T-cell (primary cell): ENCODE data around the gene CELA2B. TPM values are rescaled to one million over a fixed set of nuclear protein-coding genes. Genes with fewer than 3 reads are reported as not detected.
"Not testable (repeated sequence)": the region's sequence is repeated elsewhere in the genome, so short reads cannot be mapped to it uniquely, and the experiment has no call there.

ENCODE experiments used
- ATAC-seq, 4 experiments: fragments of 200-7000 bp in 3 of 4; fragments of 150-1000 bp in 1 of 4; cut with Tn5 transposase; replicated peaks in 1 of 4; 1 replicate in 3 of 4; 2 replicates in 1 of 4; pipeline ENCODE4 v1.10.0; 2021; ENCODE audit warnings: moderate library complexity in 3 of 4, mild to moderate bottlenecking in 2 of 4, moderate number of reproducible peaks in 1 of 4
- CTCF ChIA-PET, 2 donors: fragments of 300-600 bp; sonication (Branson Sonifier 250); formaldehyde crosslinking; loops; one replicate each; lab custom pipeline; 2022; ENCODE audit warnings: antibody characterized with exemption in 2 of 2; lab: Charles Lee
- POLR2A ChIA-PET, 2 donors: fragments of 300-600 bp; sonication (Branson Sonifier 250); formaldehyde crosslinking; loops; one replicate each; lab custom pipeline; 2022; ENCODE audit warnings: antibody characterized with exemption in 2 of 2; lab: Charles Lee
- DNase-seq, 35 experiments: peaks; one replicate each; pipeline versions ENCODE4 v3.0.0 to v3.0.0-alpha.2; 2013 to 2023
- H3K27ac ChIP-seq: one replicate; pipeline ENCODE4 v1.5.1; 2013; ENCODE audit warnings: low read length
- H3K27me3 ChIP-seq, 2 experiments: replicated peaks in 1 of 2; 1 replicate in 1 of 2; 2 replicates in 1 of 2; pipeline versions ENCODE4 v1.6.1 to v1.7.0; 2013; ENCODE audit warnings: low read length in 1 of 2, mixed read lengths in 1 of 2; ENCODE audit not compliant: control insufficient read depth in 2 of 2, insufficient read depth in 2 of 2; ENCODE audit errors: extremely low read depth in 1 of 2
- H3K36me3 ChIP-seq, 2 donors: 1 replicate in 1 of 2; 2 replicates in 1 of 2; pipeline versions ENCODE4 v1.6.1 to v1.7.0; 2013; ENCODE audit warnings: low read length in 1 of 2; ENCODE audit not compliant: control insufficient read depth in 2 of 2, insufficient read depth in 1 of 2; ENCODE audit errors: extremely low read depth in 1 of 2
- H3K4me1 ChIP-seq, 2 experiments: 1 replicate in 1 of 2; 2 replicates in 1 of 2; pipeline versions ENCODE4 v1.6.1 to v1.7.0; 2013; ENCODE audit warnings: low read length in 2 of 2, mixed read lengths in 1 of 2; ENCODE audit not compliant: insufficient read depth in 2 of 2, control insufficient read depth in 1 of 2; ENCODE audit errors: extremely low read depth in 1 of 2
- H3K4me3 ChIP-seq, 2 donors: 1 replicate in 1 of 2; 2 replicates in 1 of 2; pipeline versions ENCODE4 v1.5.1 to v1.7.0; 2013; ENCODE audit warnings: mild to moderate bottlenecking in 2 of 2, low read length in 1 of 2, moderate library complexity in 1 of 2; ENCODE audit not compliant: control insufficient read depth in 1 of 2; ENCODE audit errors: extremely low read depth in 1 of 2
- H3K9me3 ChIP-seq: 2 replicates; pipeline ENCODE4 v1.7.0; 2013
- H3K27ac Mint-ChIP-seq, 2 donors: one replicate each; pipeline ENCODE4 v1.8.0; 2020 to 2021; ENCODE audit warnings: mild to moderate bottlenecking in 2 of 2, mixed read lengths in 2 of 2
- H3K27me3 Mint-ChIP-seq, 2 donors: one replicate each; pipeline ENCODE4 v1.8.0; 2021 to 2022; ENCODE audit warnings: mixed read lengths in 2 of 2
- H3K36me3 Mint-ChIP-seq: one replicate; pipeline ENCODE4 v1.8.0; 2021; ENCODE audit warnings: mixed read lengths
- H3K4me1 Mint-ChIP-seq, 3 donors: one replicate each; pipeline ENCODE4 v1.8.0; 2020 to 2022; ENCODE audit warnings: mixed read lengths in 3 of 3, mild to moderate bottlenecking in 1 of 3
- H3K4me3 Mint-ChIP-seq, 3 donors: one replicate each; pipeline ENCODE4 v1.8.0; 2020 to 2022; ENCODE audit warnings: mild to moderate bottlenecking in 3 of 3, mixed read lengths in 3 of 3, moderate library complexity in 3 of 3
- H3K9me3 Mint-ChIP-seq, 3 donors: one replicate each; pipeline ENCODE4 v1.8.0; 2020 to 2022; ENCODE audit warnings: mixed read lengths in 3 of 3
- WGBS: methylation state at CpG from one replicate; pipeline ENCODE4 v1.1.5; 2013; ENCODE audit warnings: missing lambda C conversion rate; ENCODE audit not compliant: insufficient coverage; 5-methylcytosine and 5-hydroxymethylcytosine counted together
- total RNA-seq, 35 experiments: library from RNA in 6 of 35; stranded (reverse) in 6 of 35; fragments of 120-200 nt in 1 of 35; gene quantifications; one replicate each; pipeline versions ENCODE4 v1.2.1 to v1.2.4 and lab custom pipeline; 2013 to 2026

CELA2B gene
- total RNA-seq, 5 donors from 2014 or later (not counting 1 experiment from before 2014, with no cell fraction given), result 0.30 to 0.41 TPM; not detected in 3

DNA sequence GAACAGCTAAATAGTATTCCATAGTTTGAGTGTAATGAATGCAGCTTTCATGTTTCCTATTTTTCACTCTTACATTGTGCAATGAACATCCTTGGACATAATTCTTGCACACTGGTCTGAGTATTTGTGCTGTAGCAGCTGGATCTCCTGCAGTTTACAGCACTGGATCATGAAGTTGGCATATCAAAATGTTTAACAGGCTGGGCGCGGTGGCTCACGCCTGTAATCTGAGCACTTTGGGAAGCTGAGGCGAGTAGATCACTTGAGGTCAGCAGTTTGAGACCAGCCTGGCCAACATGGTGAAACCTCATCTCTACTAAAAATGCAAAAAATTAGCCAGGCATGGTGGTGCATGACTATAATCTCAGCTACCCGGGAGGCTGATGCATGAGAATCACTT is 4.8 kb upstream of the CELA2B start:
- H3K36me3 ChIP-seq, H3K4me3 ChIP-seq, H3K9me3 Mint-ChIP-seq, H3K9me3 ChIP-seq, H3K4me1 ChIP-seq, ATAC-seq, H3K27ac ChIP-seq, H3K4me3 Mint-ChIP-seq, H3K27me3 Mint-ChIP-seq, H3K4me1 Mint-ChIP-seq, DNase-seq, H3K36me3 Mint-ChIP-seq, H3K27me3 ChIP-seq, CTCF ChIA-PET, POLR2A ChIA-PET, H3K27ac Mint-ChIP-seq: not testable (repeated sequence)
- WGBS, result 96% methylated on average over 4 of the region's 5 CpGs

- DNase-seq, H3K9me3 Mint-ChIP-seq, H3K27me3 Mint-ChIP-seq, H3K27me3 ChIP-seq, H3K27ac Mint-ChIP-seq, H3K4me3 Mint-ChIP-seq, H3K4me1 ChIP-seq, H3K27ac ChIP-seq, H3K36me3 Mint-ChIP-seq, H3K36me3 ChIP-seq, H3K4me1 Mint-ChIP-seq, H3K9me3 ChIP-seq, H3K4me3 ChIP-seq, POLR2A ChIA-PET, CTCF ChIA-PET, ATAC-seq: not testable (repeated sequence)
- 27% methylated on average over 2 of the region's 6 CpGs for WGBS
Measured at GRCh38 chr1:15471723-15472122, 4.2 kb upstream of the CELA2B start.

GRCh38 chr1:15472587-15472986 is 3.3 kb upstream of the CELA2B start:
- Mint-ChIP-seq H3K27me3 (no peaks in the 10 kb centered on the region), H3K27ac (no peak overlapping the region), H3K4me3 (no peak overlapping the region), H3K36me3 (no peaks in the 10 kb centered on the region), H3K9me3 (no peaks in the 10 kb centered on the region), H3K4me1 (no peaks in the 10 kb centered on the region)
- ATAC-seq, result no peak
- DNase-seq, result no peak
- no peak overlapping the region for H3K27ac ChIP-seq
- H3K4me1 ChIP-seq, result no peaks in the 10 kb centered on the region
- ChIA-PET POLR2A (no interaction called here), CTCF (no interaction called here)
- WGBS, result 100% methylated on average over 3 of the region's 11 CpGs
- H3K27me3 ChIP-seq, result peaks cover 0 to 2% of the 10 kb centered on the region in 2 experiments
- H3K9me3 ChIP-seq, result no peaks in the 10 kb centered on the region
- H3K36me3 ChIP-seq, result no peaks in the 10 kb centered on the region
- no peak overlapping the region for H3K4me3 ChIP-seq

- DNase-seq (no peak), ATAC-seq (no peak)
- no peaks in the 10 kb centered on the region for H3K27me3 ChIP-seq
- H3K9me3 Mint-ChIP-seq, result no peaks in the 10 kb centered on the region
- CTCF ChIA-PET, result no interaction called here
- no peaks in the 10 kb centered on the region for H3K4me1 ChIP-seq
- POLR2A ChIA-PET, result no interaction called here
- H3K4me3 Mint-ChIP-seq, result no peak overlapping the region
- no peak overlapping the region for H3K27ac ChIP-seq
- no peak overlapping the region for H3K4me3 ChIP-seq
- H3K9me3 ChIP-seq, result no peaks in the 10 kb centered on the region
- H3K27me3 Mint-ChIP-seq, result no peaks in the 10 kb centered on the region
- H3K36me3 Mint-ChIP-seq, result no peaks in the 10 kb centered on the region
- H3K36me3 ChIP-seq, result no peaks in the 10 kb centered on the region
- WGBS, result no CpG with 5 or more reads among the region's 3 CpGs
- no peak overlapping the region for H3K27ac Mint-ChIP-seq
- H3K4me1 Mint-ChIP-seq, result no peaks in the 10 kb centered on the region
Measured at GRCh38 chr1:15476927-15477326, 1.0 kb downstream of the CELA2B start.

GRCh38 chr1:15477646-15478212 is 1.8 kb downstream of the CELA2B start:
- Mint-ChIP-seq H3K27ac (no peak overlapping the region), H3K9me3 (no peaks in the 10 kb centered on the region), H3K36me3 (no peaks in the 10 kb centered on the region), H3K4me1 (no peaks in the 10 kb centered on the region), H3K27me3 (no peaks in the 10 kb centered on the region), H3K4me3 (no peak overlapping the region)
- Histone ChIP-seq H3K4me3 (no peak overlapping the region), H3K27ac (no peak overlapping the region), H3K4me1 (no peaks in the 10 kb centered on the region), H3K27me3 (no peaks in the 10 kb centered on the region), H3K36me3 (no peaks in the 10 kb centered on the region), H3K9me3 (no peaks in the 10 kb centered on the region)
- POLR2A ChIA-PET, result no interaction called here
- CTCF ChIA-PET, result no interaction called here
- DNase-seq (no peak), ATAC-seq (no peak)
- 90% methylated on average over 4 of the region's 5 CpGs for WGBS

GRCh38 chr1:15479654-15480347 is 3.9 kb downstream of the CELA2B start:
- H3K4me3 ChIP-seq, result no peak overlapping the region
- no peak overlapping the region for H3K27ac ChIP-seq
- ChIA-PET POLR2A (no interaction called here), CTCF (no interaction called here)
- 95% methylated on average over 9 of the region's 11 CpGs for WGBS
- Mint-ChIP-seq H3K36me3 (peaks cover 4% of the 10 kb centered on the region), H3K9me3 (no peaks in the 10 kb centered on the region), H3K27ac (no peak overlapping the region), H3K27me3 (no peaks in the 10 kb centered on the region), H3K4me3 (no peak overlapping the region), H3K4me1 (no peaks in the 10 kb centered on the region)
- no peak for DNase-seq
- H3K27me3 ChIP-seq, result no peaks in the 10 kb centered on the region
- ATAC-seq, result no peak
- no peaks in the 10 kb centered on the region for H3K4me1 ChIP-seq
- no peaks in the 10 kb centered on the region for H3K9me3 ChIP-seq
- H3K36me3 ChIP-seq, result no peaks in the 10 kb centered on the region
